Uterus (tissue), 2 donors: ENCODE results near the gene CHAMP1.

Experiments
- POLR2A ChIP-seq, 2 donors: fragments of 450-650 bp; IDR thresholded peaks; one replicate each; pipeline ENCODE4 v1.6.1; 2016; ENCODE audit warnings: antibody characterized with exemption in 2 of 2, mild to moderate bottlenecking in 1 of 2, moderate library complexity in 1 of 2
- TF ChIP-seq, protein P1 (sequence below), 4 experiments: fragments of 200-600 bp in 2 of 4; fragments of 450-650 bp in 2 of 4; sonication (generic) in 2 of 4; IDR thresholded peaks; one replicate each; pipeline ENCODE4 v1.5.1; 2016 to 2019; ENCODE audit warnings: antibody characterized with exemption in 4 of 4, mild to moderate bottlenecking in 2 of 4, moderate library complexity in 1 of 4

DNA sequence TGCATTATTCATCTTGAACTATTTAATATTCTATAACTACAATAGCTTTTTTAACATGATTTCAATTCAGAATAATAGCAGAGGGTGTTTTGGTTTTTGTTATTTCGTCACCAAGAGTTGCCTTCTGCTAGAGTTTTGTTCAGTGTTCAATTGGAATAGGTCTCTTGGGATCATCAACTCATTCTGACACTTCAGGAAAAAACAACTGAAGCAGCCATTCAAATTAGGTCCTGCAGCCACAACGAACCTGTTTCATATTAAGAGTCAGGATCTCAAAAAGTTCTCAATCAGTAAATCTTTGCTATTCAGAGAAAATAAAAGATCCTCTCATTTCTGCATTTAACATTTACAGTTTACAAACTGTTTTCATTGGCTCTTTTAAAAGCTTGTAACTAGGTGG, 2.4 kb upstream of the CHAMP1 start:
- TF ChIP-seq POLR2A (IDR thresholded peaks at IDR 0.05) = no peak
- TF ChIP-seq, protein P1, sequence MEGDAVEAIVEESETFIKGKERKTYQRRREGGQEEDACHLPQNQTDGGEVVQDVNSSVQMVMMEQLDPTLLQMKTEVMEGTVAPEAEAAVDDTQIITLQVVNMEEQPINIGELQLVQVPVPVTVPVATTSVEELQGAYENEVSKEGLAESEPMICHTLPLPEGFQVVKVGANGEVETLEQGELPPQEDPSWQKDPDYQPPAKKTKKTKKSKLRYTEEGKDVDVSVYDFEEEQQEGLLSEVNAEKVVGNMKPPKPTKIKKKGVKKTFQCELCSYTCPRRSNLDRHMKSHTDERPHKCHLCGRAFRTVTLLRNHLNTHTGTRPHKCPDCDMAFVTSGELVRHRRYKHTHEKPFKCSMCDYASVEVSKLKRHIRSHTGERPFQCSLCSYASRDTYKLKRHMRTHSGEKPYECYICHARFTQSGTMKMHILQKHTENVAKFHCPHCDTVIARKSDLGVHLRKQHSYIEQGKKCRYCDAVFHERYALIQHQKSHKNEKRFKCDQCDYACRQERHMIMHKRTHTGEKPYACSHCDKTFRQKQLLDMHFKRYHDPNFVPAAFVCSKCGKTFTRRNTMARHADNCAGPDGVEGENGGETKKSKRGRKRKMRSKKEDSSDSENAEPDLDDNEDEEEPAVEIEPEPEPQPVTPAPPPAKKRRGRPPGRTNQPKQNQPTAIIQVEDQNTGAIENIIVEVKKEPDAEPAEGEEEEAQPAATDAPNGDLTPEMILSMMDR (IDR thresholded peaks at IDR 0.05) = no peak
